ENCODE data around the gene FREM2. TPM values are rescaled to one million over a fixed set of nuclear protein-coding genes. Genes with fewer than 3 reads are reported as not detected.

Gene FREM2
- polyA plus RNA-seq, 6 donors from 2014 or later: not detected

DNA sequence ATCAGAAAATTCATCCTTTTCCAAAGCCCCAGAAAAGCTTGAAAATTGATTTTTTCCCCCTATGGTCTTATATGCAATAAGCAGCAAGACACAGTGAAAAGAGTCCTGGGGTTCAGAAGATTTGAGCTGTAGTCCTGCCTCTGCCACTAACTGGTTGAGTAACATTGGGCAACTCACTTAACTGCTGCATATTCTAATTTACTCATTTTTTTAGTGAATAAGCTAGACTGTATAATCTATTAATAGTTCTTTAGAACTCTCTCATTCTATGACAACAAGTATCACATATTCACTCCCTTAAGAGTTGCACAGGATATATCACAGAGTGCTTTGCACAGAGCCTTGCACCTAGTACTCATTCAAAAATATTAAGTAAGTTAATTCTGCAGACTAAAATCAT, 192.9 kb downstream of the FREM2 start:
- Mint-ChIP-seq H3K36me3 (no peaks in the 10 kb centered on the region), H3K4me1 (no peaks in the 10 kb centered on the region), H3K27me3 (peaks cover 0 to 8% (median 5%) of the 10 kb centered on the region in 3 donors), H3K9me3 (no peaks in the 10 kb centered on the region), H3K27ac (no peak overlapping the region), H3K4me3 (no peak overlapping the region)
- ATAC-seq (ENCODE audit: low read depth in 2 of 2): no peak
- DNase-seq: no peak

DNA sequence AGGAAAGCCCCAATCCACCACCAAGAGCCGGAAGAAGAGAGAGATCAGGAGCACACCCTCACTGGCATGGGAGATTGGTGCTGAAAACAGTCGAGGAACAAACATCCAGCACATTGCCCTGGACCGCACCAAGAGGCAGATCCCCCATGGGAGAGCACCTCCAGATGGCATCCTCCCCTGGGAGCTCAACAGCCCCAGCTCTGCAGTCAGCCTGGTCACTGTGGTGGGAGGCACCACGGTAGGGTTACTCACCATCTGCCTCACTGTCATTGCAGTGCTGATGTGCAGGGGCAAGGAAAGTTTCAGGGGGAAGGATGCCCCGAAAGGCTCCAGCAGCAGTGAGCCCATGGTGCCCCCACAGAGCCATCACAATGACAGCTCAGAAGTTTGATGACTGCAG, 193.5 kb downstream of the FREM2 start:
- no peak for DNase-seq
- ATAC-seq (ENCODE audit: low read depth in 2 of 2): no peak
- no peak overlapping the region for H3K27ac Mint-ChIP-seq

GRCh38 chr13:38883783-38884182, 196.9 kb downstream of the FREM2 start:
- Mint-ChIP-seq H3K36me3 (no peaks in the 10 kb centered on the region), H3K27ac (no peak overlapping the region), H3K27me3 (peaks cover 0 to 18% (median 16%) of the 10 kb centered on the region in 3 donors), H3K4me3 (no peak overlapping the region), H3K9me3 (no peaks in the 10 kb centered on the region), H3K4me1 (no peaks in the 10 kb centered on the region)
- ATAC-seq (ENCODE audit: low read depth in 2 of 2) (no peak), DNase-seq (no peak)

More for the DNA sequence above, 193.5 kb downstream of the FREM2 start:
- Mint-ChIP-seq H3K9me3 (no peaks in the 10 kb centered on the region), H3K4me3 (no peak overlapping the region), H3K4me1 (no peaks in the 10 kb centered on the region), H3K27me3 (peaks cover 0 to 8% (median 6%) of the 10 kb centered on the region in 3 donors), H3K36me3 (no peaks in the 10 kb centered on the region)

GRCh38 chr13:38888309-38888708, 201.4 kb downstream of the FREM2 start:
- DNase-seq: no peak

DNA sequence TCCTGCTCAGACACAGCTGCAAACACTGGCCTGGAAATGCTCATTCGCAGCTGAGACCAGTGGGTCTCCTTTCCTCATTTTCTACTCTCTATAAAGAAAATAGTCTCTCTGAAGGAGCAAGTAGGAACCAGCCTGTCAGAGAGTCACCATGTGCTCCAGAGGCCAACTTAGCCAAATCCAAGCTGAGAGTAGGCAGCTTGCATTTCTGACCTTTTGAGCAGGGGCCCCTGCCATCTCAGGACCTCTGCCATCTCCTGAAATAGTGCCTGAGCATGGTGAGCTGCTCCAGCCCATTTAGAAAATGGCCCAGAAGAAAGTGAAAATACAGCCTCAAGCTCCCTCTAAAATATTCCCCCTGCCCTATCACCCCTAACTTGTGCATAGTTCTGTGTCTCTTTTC, 208.2 kb downstream of the FREM2 start:
- H3K36me3 Mint-ChIP-seq: no peaks in the 10 kb centered on the region
- H3K9me3 Mint-ChIP-seq: peaks cover 0 to 12% (median 0%) of the 10 kb centered on the region in 7 donors
- DNase-seq (no peak), ATAC-seq (ENCODE audit: low read depth in 2 of 2) (no peak)
- H3K4me3 Mint-ChIP-seq: no peak overlapping the region
- no peak overlapping the region for H3K27ac Mint-ChIP-seq
- H3K4me1 Mint-ChIP-seq: no peaks in the 10 kb centered on the region
- peaks cover 4 to 14% (median 13%) of the 10 kb centered on the region in 3 donors for H3K27me3 Mint-ChIP-seq

More at GRCh38 chr13:38888309-38888708, 201.4 kb downstream of the FREM2 start:
- no peak overlapping the region for H3K4me3 Mint-ChIP-seq
- peaks cover 9 to 17% (median 14%) of the 10 kb centered on the region in 3 donors for H3K27me3 Mint-ChIP-seq
- H3K27ac Mint-ChIP-seq: no peak overlapping the region
- H3K4me1 Mint-ChIP-seq: no peaks in the 10 kb centered on the region
- H3K9me3 Mint-ChIP-seq: no peaks in the 10 kb centered on the region
- ATAC-seq (ENCODE audit: low read depth in 2 of 2): no peak
- no peaks in the 10 kb centered on the region for H3K36me3 Mint-ChIP-seq

DNA sequence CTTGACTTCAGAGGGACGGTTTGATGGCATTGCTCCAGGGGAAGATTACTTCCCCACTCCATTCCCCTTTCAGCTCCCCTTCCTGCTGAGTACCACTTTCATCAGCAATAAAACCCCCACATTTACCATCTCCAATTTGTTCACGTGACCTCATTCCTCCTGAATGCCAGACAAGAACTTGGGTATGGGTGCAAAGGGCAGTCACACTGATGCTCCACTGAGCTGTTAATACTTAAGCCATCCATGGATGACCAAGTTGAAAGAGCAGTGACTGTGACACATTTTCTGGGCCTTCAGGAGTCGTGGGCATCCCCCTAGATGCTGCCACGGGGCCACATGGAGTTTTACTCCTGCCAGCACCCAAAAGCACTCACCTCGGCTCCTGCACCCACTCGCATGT, 210.6 kb downstream of the FREM2 start:
- no peak overlapping the region for H3K27ac Mint-ChIP-seq
- DNase-seq (no peak), ATAC-seq (ENCODE audit: low read depth in 2 of 2) (no peak)
- peaks cover 0 to 12% (median 0%) of the 10 kb centered on the region in 7 donors for H3K9me3 Mint-ChIP-seq
- no peaks in the 10 kb centered on the region for H3K4me1 Mint-ChIP-seq
- H3K4me3 Mint-ChIP-seq: no peak overlapping the region
- no peaks in the 10 kb centered on the region for H3K36me3 Mint-ChIP-seq
- peaks cover 4 to 6% (median 5%) of the 10 kb centered on the region in 3 donors for H3K27me3 Mint-ChIP-seq

GRCh38 chr13:38898481-38898880, 211.6 kb downstream of the FREM2 start:
- H3K27ac Mint-ChIP-seq: no peak overlapping the region
- H3K4me3 Mint-ChIP-seq: no peak overlapping the region
- DNase-seq: no peak
- no peak for ATAC-seq (ENCODE audit: low read depth in 2 of 2)
- H3K27me3 Mint-ChIP-seq: peaks cover 4 to 6% (median 5%) of the 10 kb centered on the region in 3 donors
- H3K36me3 Mint-ChIP-seq: no peaks in the 10 kb centered on the region
- H3K4me1 Mint-ChIP-seq: no peaks in the 10 kb centered on the region
- H3K9me3 Mint-ChIP-seq: peaks cover 0 to 12% (median 0%) of the 10 kb centered on the region in 7 donors

DNA sequence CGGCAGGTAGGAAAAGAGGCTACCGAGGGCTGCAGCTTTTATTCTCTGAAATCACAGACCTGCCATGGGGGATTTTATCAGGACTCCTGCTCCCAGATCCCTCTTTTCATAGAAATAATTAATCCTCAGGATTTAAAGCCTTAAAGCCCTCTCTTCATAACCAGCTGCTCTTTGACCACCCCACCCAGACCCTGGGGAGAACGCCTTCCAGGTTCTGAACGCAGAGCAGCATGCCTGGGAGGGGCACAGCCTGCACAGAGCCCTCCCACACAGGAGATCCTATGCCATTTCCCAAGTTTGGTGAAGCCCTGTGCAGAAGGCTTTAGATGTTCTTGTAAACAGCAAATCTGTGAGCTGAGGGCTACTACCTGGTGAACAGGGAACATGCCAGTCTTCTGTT, 212.7 kb downstream of the FREM2 start:
- H3K9me3 Mint-ChIP-seq: peaks cover 0 to 4% (median 0%) of the 10 kb centered on the region in 7 donors
- ATAC-seq (ENCODE audit: low read depth in 2 of 2) (no peak), DNase-seq (no peak)
- H3K4me1 Mint-ChIP-seq: no peaks in the 10 kb centered on the region
- no peak overlapping the region for H3K27ac Mint-ChIP-seq
- H3K36me3 Mint-ChIP-seq: no peaks in the 10 kb centered on the region
- H3K27me3 Mint-ChIP-seq: peaks cover 4 to 6% (median 5%) of the 10 kb centered on the region in 3 donors
- no peak overlapping the region for H3K4me3 Mint-ChIP-seq

- ATAC-seq (ENCODE audit: low read depth in 2 of 2) (no peak), DNase-seq (no peak)
- no peak overlapping the region for H3K27ac Mint-ChIP-seq
- H3K9me3 Mint-ChIP-seq: peaks cover 0 to 1% (median 0%) of the 10 kb centered on the region in 7 donors
- no peak overlapping the region for H3K4me3 Mint-ChIP-seq
- H3K27me3 Mint-ChIP-seq: peaks cover 5 to 6% (median 6%) of the 10 kb centered on the region in 3 donors
- no peaks in the 10 kb centered on the region for H3K36me3 Mint-ChIP-seq
- H3K4me1 Mint-ChIP-seq: no peaks in the 10 kb centered on the region
These were observed 213.3 kb downstream of the FREM2 start for GRCh38 chr13:38900188-38900587.

GRCh38 chr13:38902551-38902950, 215.7 kb downstream of the FREM2 start:
- H3K4me1 Mint-ChIP-seq: no peaks in the 10 kb centered on the region
- H3K27ac Mint-ChIP-seq: no peak overlapping the region
- no peak for ATAC-seq (ENCODE audit: low read depth in 2 of 2)
- peaks cover 4 to 10% (median 6%) of the 10 kb centered on the region in 3 donors for H3K27me3 Mint-ChIP-seq
- no peak overlapping the region for H3K4me3 Mint-ChIP-seq
- peaks cover 0 to 3% (median 0%) of the 10 kb centered on the region in 7 donors for H3K9me3 Mint-ChIP-seq
- H3K36me3 Mint-ChIP-seq: no peaks in the 10 kb centered on the region
- DNase-seq: no peak

DNA sequence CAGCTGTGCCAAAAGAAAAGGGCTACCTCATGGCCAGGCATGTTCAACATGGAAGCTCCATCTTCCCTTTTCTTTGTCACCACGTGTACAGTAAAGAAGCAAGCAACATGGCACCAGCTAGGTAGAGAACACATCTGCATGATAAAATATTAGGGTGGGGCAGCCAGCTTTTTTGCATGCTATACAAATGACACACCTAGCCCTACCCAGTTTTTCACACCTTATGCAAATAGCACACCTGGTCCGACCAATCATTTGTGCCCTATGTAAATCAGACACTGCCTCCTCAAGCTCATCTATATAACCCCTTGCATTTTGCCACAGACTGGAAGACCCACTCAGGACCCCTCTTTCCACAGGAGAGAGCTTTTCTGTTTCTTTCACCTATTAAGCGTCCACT, 218.2 kb downstream of the FREM2 start:
- Mint-ChIP-seq H3K4me1 (no peaks in the 10 kb centered on the region), H3K27me3 (peaks cover 1 to 5% (median 5%) of the 10 kb centered on the region in 3 donors), H3K9me3 (peaks cover 0 to 3% (median 0%) of the 10 kb centered on the region in 7 donors), H3K4me3 (no peak overlapping the region), H3K36me3 (no peaks in the 10 kb centered on the region), H3K27ac (no peak overlapping the region)
- no peak for ATAC-seq (ENCODE audit: low read depth in 2 of 2)
- no peak for DNase-seq

- Mint-ChIP-seq H3K27ac (no peak overlapping the region), H3K4me1 (no peaks in the 10 kb centered on the region), H3K36me3 (no peaks in the 10 kb centered on the region), H3K4me3 (no peak overlapping the region), H3K9me3 (peaks cover 0 to 3% (median 0%) of the 10 kb centered on the region in 7 donors), H3K27me3 (peaks cover 5 to 11% (median 8%) of the 10 kb centered on the region in 3 donors)
- DNase-seq (no peak), ATAC-seq (ENCODE audit: low read depth in 2 of 2) (no peak)
These were observed 219.0 kb downstream of the FREM2 start for GRCh38 chr13:38905861-38906260.

DNA sequence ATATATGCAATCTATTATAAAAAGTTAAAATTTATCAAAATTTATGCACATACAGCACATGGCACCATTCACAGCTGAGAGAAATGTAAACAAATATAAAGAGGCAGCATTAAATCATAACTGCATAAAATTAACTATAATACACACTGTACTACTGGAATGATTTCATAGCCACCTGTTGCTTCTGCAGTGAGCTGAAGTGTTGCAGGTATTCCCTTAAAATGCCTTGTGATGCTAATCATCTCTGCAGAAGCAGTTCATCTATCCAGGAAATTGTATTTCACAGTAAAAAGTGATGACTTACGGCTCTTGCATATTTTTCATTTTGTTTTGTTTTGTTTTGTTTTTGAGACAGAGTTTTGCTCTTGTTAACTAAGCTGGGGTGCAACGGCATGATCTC, 221.7 kb downstream of the FREM2 start:
- no peak for ATAC-seq (ENCODE audit: low read depth in 2 of 2)
- H3K27ac Mint-ChIP-seq: no peak overlapping the region
- no peak overlapping the region for H3K4me3 Mint-ChIP-seq
- H3K4me1 Mint-ChIP-seq: no peaks in the 10 kb centered on the region
- no peak for DNase-seq
- no peaks in the 10 kb centered on the region for H3K36me3 Mint-ChIP-seq
- peaks cover 0 to 3% (median 0%) of the 10 kb centered on the region in 7 donors for H3K9me3 Mint-ChIP-seq
- H3K27me3 Mint-ChIP-seq: peaks cover 5 to 11% (median 8%) of the 10 kb centered on the region in 3 donors

GRCh38 chr13:38914070-38914469, 227.2 kb downstream of the FREM2 start:
- H3K4me3 Mint-ChIP-seq: no peak overlapping the region
- DNase-seq: no peak
- no peaks in the 10 kb centered on the region for H3K4me1 Mint-ChIP-seq
- no peaks in the 10 kb centered on the region for H3K36me3 Mint-ChIP-seq
- no peak for ATAC-seq (ENCODE audit: low read depth in 2 of 2)
- no peak overlapping the region for H3K27ac Mint-ChIP-seq
- peaks cover 0 to 24% (median 17%) of the 10 kb centered on the region in 3 donors for H3K27me3 Mint-ChIP-seq
- H3K9me3 Mint-ChIP-seq: no peaks in the 10 kb centered on the region

- Mint-ChIP-seq H3K4me1 (no peaks in the 10 kb centered on the region), H3K27me3 (peaks cover 9 to 27% (median 26%) of the 10 kb centered on the region in 3 donors)
These were observed 234.2 kb downstream of the FREM2 start for GRCh38 chr13:38921081-38921480.

More at GRCh38 chr13:38921081-38921480, 234.2 kb downstream of the FREM2 start:
- Mint-ChIP-seq H3K4me3 (no peak overlapping the region), H3K9me3 (no peaks in the 10 kb centered on the region), H3K27ac (no peak overlapping the region), H3K36me3 (no peaks in the 10 kb centered on the region)
- DNase-seq (no peak), ATAC-seq (ENCODE audit: low read depth in 2 of 2) (no peak)
